Measurements from ENCODE around the gene SUSD1.

DNA sequence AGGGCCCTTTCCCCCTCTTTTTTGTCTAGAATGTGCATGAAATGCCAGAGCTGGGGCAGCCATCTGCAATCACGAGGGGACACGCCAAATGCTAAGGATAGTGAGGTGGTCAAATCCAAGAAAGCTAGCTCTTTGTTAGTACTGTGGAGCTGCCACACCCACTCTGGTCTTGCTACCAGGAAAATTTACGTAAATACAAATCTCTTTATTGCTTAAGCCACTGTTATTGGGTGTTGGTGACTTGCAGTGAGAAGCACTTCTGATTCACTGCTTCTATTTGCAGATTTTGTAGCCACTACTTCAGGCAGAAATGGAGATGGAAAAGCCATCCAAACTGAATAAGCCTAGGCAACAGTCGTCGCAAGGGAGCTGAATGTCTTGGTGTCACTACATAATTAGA, 25.6 kb upstream of the SUSD1 start:
- TF ChIP-seq, protein P1, sequence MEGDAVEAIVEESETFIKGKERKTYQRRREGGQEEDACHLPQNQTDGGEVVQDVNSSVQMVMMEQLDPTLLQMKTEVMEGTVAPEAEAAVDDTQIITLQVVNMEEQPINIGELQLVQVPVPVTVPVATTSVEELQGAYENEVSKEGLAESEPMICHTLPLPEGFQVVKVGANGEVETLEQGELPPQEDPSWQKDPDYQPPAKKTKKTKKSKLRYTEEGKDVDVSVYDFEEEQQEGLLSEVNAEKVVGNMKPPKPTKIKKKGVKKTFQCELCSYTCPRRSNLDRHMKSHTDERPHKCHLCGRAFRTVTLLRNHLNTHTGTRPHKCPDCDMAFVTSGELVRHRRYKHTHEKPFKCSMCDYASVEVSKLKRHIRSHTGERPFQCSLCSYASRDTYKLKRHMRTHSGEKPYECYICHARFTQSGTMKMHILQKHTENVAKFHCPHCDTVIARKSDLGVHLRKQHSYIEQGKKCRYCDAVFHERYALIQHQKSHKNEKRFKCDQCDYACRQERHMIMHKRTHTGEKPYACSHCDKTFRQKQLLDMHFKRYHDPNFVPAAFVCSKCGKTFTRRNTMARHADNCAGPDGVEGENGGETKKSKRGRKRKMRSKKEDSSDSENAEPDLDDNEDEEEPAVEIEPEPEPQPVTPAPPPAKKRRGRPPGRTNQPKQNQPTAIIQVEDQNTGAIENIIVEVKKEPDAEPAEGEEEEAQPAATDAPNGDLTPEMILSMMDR (IDR thresholded peaks at IDR 0.05), result no peak
- no peak for TF ChIP-seq EZH2 (IDR thresholded peaks at IDR 0.05; ENCODE audit: borderline replicate concordance, insufficient read depth, low read depth, low read length, poor library complexity, severe bottlenecking)

Data from B cell (primary cell).